Neural cell (in vitro differentiated cells): Measurements from ENCODE around the gene LPIN1.

Source experiments
- CTCF ChIP-seq: fragments of 450-650 bp; IDR thresholded peaks from 2 replicates; pipeline ENCODE4 v1.5.1; 2014; ENCODE audit warnings: antibody characterized with exemption, mild to moderate bottlenecking, moderate library complexity; ENCODE audit not compliant: poor library complexity, severe bottlenecking
- EP300 ChIP-seq: fragments of 450-650 bp; conservative IDR thresholded peaks from 2 replicates; pipeline ENCODE4 v1.6.1; 2014; ENCODE audit warnings: antibody characterized with exemption, mild to moderate bottlenecking, moderate library complexity; ENCODE audit not compliant: poor library complexity, severe bottlenecking
- EZH2 ChIP-seq: fragments of 200-600, 300-800 bp; shearing (Covaris generic), sonication (generic); IDR thresholded peaks from 2 replicates; pipeline ENCODE4 v1.6.1; 2014; ENCODE audit warnings: antibody characterized with exemption, low read length, borderline replicate concordance, mild to moderate bottlenecking; ENCODE audit not compliant: insufficient read depth, poor library complexity, severe bottlenecking
- MXI1 ChIP-seq: fragments of 450-650 bp; conservative IDR thresholded peaks from 2 replicates; pipeline ENCODE4 v1.6.1; 2014; ENCODE audit warnings: antibody characterized with exemption, mild to moderate bottlenecking; ENCODE audit not compliant: poor library complexity, severe bottlenecking
- POLR2AphosphoS5 ChIP-seq: IDR thresholded peaks from 2 replicates; pipeline ENCODE4 v1.6.1; 2012
- RAD21 ChIP-seq: fragments of 450-650 bp; conservative IDR thresholded peaks from 2 replicates; pipeline ENCODE4 v1.6.1; 2014; ENCODE audit warnings: antibody characterized with exemption, mild to moderate bottlenecking, moderate library complexity
- SMC3 ChIP-seq: fragments of 450-650 bp; conservative IDR thresholded peaks from 2 replicates; pipeline ENCODE4 v1.6.1; 2014; ENCODE audit warnings: antibody characterized with exemption, mild to moderate bottlenecking, moderate library complexity; ENCODE audit not compliant: poor library complexity
- TF ChIP-seq, protein P1 (sequence below): IDR thresholded peaks from 2 replicates; pipeline ENCODE4 v1.6.1; 2012; ENCODE audit warnings: borderline replicate concordance

DNA sequence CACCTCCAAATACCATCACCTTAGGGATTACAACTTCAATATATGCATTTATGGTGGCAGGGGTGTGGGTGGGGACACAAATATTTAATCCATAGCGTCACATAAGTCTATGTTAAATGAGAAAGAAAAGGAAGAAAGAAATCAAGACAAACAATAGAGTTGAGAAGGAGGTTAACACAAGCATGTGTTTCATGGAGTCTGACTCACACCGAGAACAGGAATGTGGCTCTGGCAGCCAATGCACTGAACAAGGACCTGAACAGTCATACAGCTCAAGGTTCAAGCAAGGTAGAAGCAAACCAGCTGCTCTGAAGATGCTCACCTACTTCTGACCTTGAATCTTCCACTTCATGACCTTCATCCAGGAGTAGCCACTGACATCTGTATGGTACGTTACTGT lies 36.2 kb upstream of the LPIN1 start:
- TF ChIP-seq CTCF (no peak), SMC3 (no peak), EP300 (no peak), EZH2 (no peak), MXI1 (no peak), RAD21 (no peak), POLR2AphosphoS5 (no peak)
- TF ChIP-seq, protein P1, sequence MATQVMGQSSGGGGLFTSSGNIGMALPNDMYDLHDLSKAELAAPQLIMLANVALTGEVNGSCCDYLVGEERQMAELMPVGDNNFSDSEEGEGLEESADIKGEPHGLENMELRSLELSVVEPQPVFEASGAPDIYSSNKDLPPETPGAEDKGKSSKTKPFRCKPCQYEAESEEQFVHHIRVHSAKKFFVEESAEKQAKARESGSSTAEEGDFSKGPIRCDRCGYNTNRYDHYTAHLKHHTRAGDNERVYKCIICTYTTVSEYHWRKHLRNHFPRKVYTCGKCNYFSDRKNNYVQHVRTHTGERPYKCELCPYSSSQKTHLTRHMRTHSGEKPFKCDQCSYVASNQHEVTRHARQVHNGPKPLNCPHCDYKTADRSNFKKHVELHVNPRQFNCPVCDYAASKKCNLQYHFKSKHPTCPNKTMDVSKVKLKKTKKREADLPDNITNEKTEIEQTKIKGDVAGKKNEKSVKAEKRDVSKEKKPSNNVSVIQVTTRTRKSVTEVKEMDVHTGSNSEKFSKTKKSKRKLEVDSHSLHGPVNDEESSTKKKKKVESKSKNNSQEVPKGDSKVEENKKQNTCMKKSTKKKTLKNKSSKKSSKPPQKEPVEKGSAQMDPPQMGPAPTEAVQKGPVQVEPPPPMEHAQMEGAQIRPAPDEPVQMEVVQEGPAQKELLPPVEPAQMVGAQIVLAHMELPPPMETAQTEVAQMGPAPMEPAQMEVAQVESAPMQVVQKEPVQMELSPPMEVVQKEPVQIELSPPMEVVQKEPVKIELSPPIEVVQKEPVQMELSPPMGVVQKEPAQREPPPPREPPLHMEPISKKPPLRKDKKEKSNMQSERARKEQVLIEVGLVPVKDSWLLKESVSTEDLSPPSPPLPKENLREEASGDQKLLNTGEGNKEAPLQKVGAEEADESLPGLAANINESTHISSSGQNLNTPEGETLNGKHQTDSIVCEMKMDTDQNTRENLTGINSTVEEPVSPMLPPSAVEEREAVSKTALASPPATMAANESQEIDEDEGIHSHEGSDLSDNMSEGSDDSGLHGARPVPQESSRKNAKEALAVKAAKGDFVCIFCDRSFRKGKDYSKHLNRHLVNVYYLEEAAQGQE: no peak
